HCT116 (cell line): ENCODE results near the gene AOAH.

Experiments used
- CTCF ChIP-seq, 3 experiments: fragments of 200-600 bp in 1 of 3; sonication (generic) in 1 of 3; IDR thresholded peaks in 2 of 3; conservative IDR thresholded peaks in 1 of 3; 2 replicates each; pipeline ENCODE4 v1.5.1; 2012 to 2017; ENCODE audit warnings: low read depth in 2 of 3, low read length in 2 of 3, antibody characterized with exemption in 1 of 3, borderline replicate concordance in 1 of 3, control low read depth in 1 of 3, mild to moderate bottlenecking in 1 of 3, mixed read lengths in 1 of 3, mixed run types in 1 of 3, moderate library complexity in 1 of 3; ENCODE audit not compliant: insufficient read depth in 1 of 3
- EZH2phosphoT487 ChIP-seq: fragments of 200-600 bp; IDR thresholded peaks from 2 replicates; pipeline ENCODE4 v1.6.1; 2018; ENCODE audit warnings: antibody characterized with exemption, borderline replicate concordance
- MAX ChIP-seq: IDR thresholded peaks from 2 replicates; pipeline ENCODE4 v1.6.1; 2012
- POLR2A ChIP-seq: IDR thresholded peaks from 2 replicates; pipeline ENCODE4 v1.7.0; 2011; ENCODE audit warnings: borderline replicate concordance; ENCODE audit not compliant: insufficient read depth, insufficient read length; ENCODE audit errors: extremely low read depth
- POLR2AphosphoS5 ChIP-seq: IDR thresholded peaks from 2 replicates; pipeline ENCODE4 v1.6.1; 2011; ENCODE audit warnings: mild to moderate bottlenecking, low read depth, low read length, moderate library complexity
- RAD21 ChIP-seq: IDR thresholded peaks from 2 replicates; pipeline ENCODE4 v1.6.1; 2012; ENCODE audit warnings: low read depth, mild to moderate bottlenecking
- SIN3A ChIP-seq: IDR thresholded peaks from 2 replicates; pipeline ENCODE4 v1.6.1; 2012; ENCODE audit warnings: low read depth

- TF ChIP-seq RAD21 (no peak), CTCF (IDR thresholded peaks at IDR 0.05 in 2 of 3, conservative IDR thresholded peaks at IDR 0.05 in 1 of 3; ENCODE audit: borderline replicate concordance in 1 of 3, insufficient read depth in 1 of 3, low read depth in 2 of 3, low read length in 2 of 3) (no peak), SIN3A (no peak), POLR2AphosphoS5 (no peak), MAX (no peak), EZH2phosphoT487 (no peak), POLR2A (no peak)
Observed at GRCh38 chr7:36644625-36645422, 79.5 kb downstream of the AOAH start.
